Medulla oblongata (tissue), 1 donor: ENCODE measurements around the gene AP2B1.
"Not testable (repeated sequence)": the region's sequence is repeated elsewhere in the genome, so short reads cannot be mapped to it uniquely, and the experiment has no call there.

Experiments
- DNase-seq: peaks from one replicate; pipeline ENCODE4 v3.0.0-alpha.2; 2015; ENCODE audit errors: extremely low spot score

The AP2B1 gene

GRCh38 chr17:35587074-35587961 is at the start of gene AP2B1:
Gene AP2B1 (plus strand): TSS chr17:35587322. CDS start chr17:35594031, 6,709 bp downstream.
- DNase-seq = peak; percentile 94

- no peak for DNase-seq
Measured at GRCh38 chr17:35537601-35538141, 49.5 kb upstream of the AP2B1 start, which contains the start of gene SLFN12L. Gene SLFN12L (minus strand): TSS chr17:35537678. CDS start chr17:35522364, 15,314 bp downstream.

- DNase-seq = no peak
Measured at GRCh38 chr17:35539659-35540026, 47.5 kb upstream of the AP2B1 start.

GRCh38 chr17:35540589-35541404 is 46.3 kb upstream of the AP2B1 start:
- DNase-seq = peak; percentile 64

- DNase-seq = no peak
Measured at GRCh38 chr17:35541434-35541833, 45.7 kb upstream of the AP2B1 start.

- no peak for DNase-seq
Measured at GRCh38 chr17:35542990-35543389, 44.1 kb upstream of the AP2B1 start.

GRCh38 chr17:35543856-35544255 is 43.3 kb upstream of the AP2B1 start:
- no peak for DNase-seq

GRCh38 chr17:35545150-35545549 is 42.0 kb upstream of the AP2B1 start:
- DNase-seq = no peak

GRCh38 chr17:35546487-35546886 is 40.6 kb upstream of the AP2B1 start:
- DNase-seq = no peak

GRCh38 chr17:35548208-35548810 is 38.8 kb upstream of the AP2B1 start:
- DNase-seq = peak; percentile 57

- no peak for DNase-seq
Measured at GRCh38 chr17:35548978-35549377, 38.1 kb upstream of the AP2B1 start.

- DNase-seq = no peak
Measured at GRCh38 chr17:35553310-35553709, 33.8 kb upstream of the AP2B1 start.

- no peak for DNase-seq
Measured at GRCh38 chr17:35554668-35555067, 32.5 kb upstream of the AP2B1 start.

- DNase-seq = no peak
Measured at GRCh38 chr17:35555691-35556090, 31.4 kb upstream of the AP2B1 start.

- no peak for DNase-seq
Measured at GRCh38 chr17:35557353-35557752, 29.8 kb upstream of the AP2B1 start.

GRCh38 chr17:35559495-35560210 is 27.5 kb upstream of the AP2B1 start:
- DNase-seq = no peak

GRCh38 chr17:35560703-35561102 is 26.4 kb upstream of the AP2B1 start, which contains the start of gene SLFN14:
Gene SLFN14 (minus strand): TSS chr17:35560819. CDS start chr17:35558062, 2,757 bp downstream.
- DNase-seq = no peak

GRCh38 chr17:35563181-35563580 is 23.9 kb upstream of the AP2B1 start:
- DNase-seq = not testable (repeated sequence)

- no peak for DNase-seq
Measured at GRCh38 chr17:35566968-35567367, 20.2 kb upstream of the AP2B1 start.

- DNase-seq = no peak
Measured at GRCh38 chr17:35568561-35568960, 18.6 kb upstream of the AP2B1 start.

GRCh38 chr17:35569405-35569804 is 17.7 kb upstream of the AP2B1 start:
- no peak for DNase-seq
